Stimulated activated naive CD8-positive, alpha-beta T cell treated with anti-CD3 and anti-CD28 coated beads, Interleukin-15, Interleukin-2, amounts not matched to agents 100 ng/mL and 50 ng/mL, for 24 hours (primary cell): ENCODE measurements around the gene ABHD6.

Experiments
- H3K27ac Mint-ChIP-seq: one replicate; pipeline ENCODE4 v1.8.0; 2021; ENCODE audit warnings: mild to moderate bottlenecking, mixed read lengths
- H3K27me3 Mint-ChIP-seq: one replicate; pipeline ENCODE4 v1.8.0; 2021; ENCODE audit warnings: mixed read lengths
- H3K36me3 Mint-ChIP-seq: one replicate; pipeline ENCODE4 v1.8.0; 2021; ENCODE audit warnings: low read depth, mixed read lengths
- H3K4me1 Mint-ChIP-seq: one replicate; pipeline ENCODE4 v1.8.0; 2021; ENCODE audit warnings: low read depth, mixed read lengths
- H3K4me3 Mint-ChIP-seq: one replicate; pipeline ENCODE4 v1.8.0; 2021; ENCODE audit warnings: mild to moderate bottlenecking, mixed read lengths
- H3K9me3 Mint-ChIP-seq: one replicate; pipeline ENCODE4 v1.8.0; 2021; ENCODE audit warnings: mixed read lengths

Gene ABHD6

DNA sequence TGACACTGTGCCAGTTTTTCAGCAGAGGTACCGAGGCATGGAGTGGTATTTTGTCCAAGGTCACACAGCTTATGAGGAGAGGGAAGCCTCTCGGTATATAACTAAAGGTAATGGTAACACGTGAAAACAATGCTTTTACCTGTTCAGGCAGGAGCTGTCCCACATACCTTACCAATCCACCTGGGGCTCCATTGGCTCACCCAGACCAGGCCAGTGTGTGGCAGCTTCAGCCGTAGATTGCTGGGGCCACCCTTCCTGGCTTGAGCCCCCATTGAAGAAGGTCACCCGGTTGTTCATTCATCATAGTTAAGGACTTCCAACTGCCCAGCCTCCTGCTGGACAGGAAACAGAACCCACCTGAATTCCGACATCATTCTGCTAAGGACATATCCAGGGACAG lies 59.3 kb downstream of the ABHD6 start:
- H3K9me3 Mint-ChIP-seq = no peaks in the 10 kb centered on the region
- H3K4me1 Mint-ChIP-seq = no peaks in the 10 kb centered on the region
- no peak overlapping the region for H3K27ac Mint-ChIP-seq
- H3K4me3 Mint-ChIP-seq = no peak overlapping the region
- peaks cover 18% of the 10 kb centered on the region for H3K27me3 Mint-ChIP-seq
- no peaks in the 10 kb centered on the region for H3K36me3 Mint-ChIP-seq

GRCh38 chr3:58298190-58298589 lies 60.6 kb downstream of the ABHD6 start:
- H3K36me3 Mint-ChIP-seq = no peaks in the 10 kb centered on the region
- no peak overlapping the region for H3K27ac Mint-ChIP-seq
- no peak overlapping the region for H3K4me3 Mint-ChIP-seq
- H3K27me3 Mint-ChIP-seq = peaks cover 18% of the 10 kb centered on the region
- no peaks in the 10 kb centered on the region for H3K9me3 Mint-ChIP-seq
- H3K4me1 Mint-ChIP-seq = no peaks in the 10 kb centered on the region

DNA sequence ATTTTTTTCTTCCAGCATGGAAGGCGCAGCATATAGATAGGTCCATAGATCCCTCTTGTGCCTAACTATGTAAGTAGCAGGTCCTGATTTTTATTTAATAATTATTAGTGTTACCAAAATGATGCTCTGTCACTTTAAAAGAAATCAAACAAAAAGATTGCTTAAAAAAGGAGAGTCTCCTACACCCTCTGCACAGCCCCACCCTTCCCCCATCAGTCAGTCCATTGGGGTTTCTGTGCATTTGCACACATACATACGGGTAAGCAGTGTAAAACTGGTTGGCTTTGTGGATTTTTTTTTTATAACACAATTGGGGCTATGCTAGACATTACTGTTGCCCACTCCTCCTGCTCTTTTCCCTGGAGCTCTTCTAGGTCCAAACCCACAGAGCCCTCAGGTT lies 61.5 kb downstream of the ABHD6 start:
- Mint-ChIP-seq H3K4me3 (no peak overlapping the region), H3K27me3 (peaks cover 18% of the 10 kb centered on the region), H3K9me3 (no peaks in the 10 kb centered on the region), H3K27ac (no peak overlapping the region), H3K4me1 (no peaks in the 10 kb centered on the region), H3K36me3 (no peaks in the 10 kb centered on the region)

DNA sequence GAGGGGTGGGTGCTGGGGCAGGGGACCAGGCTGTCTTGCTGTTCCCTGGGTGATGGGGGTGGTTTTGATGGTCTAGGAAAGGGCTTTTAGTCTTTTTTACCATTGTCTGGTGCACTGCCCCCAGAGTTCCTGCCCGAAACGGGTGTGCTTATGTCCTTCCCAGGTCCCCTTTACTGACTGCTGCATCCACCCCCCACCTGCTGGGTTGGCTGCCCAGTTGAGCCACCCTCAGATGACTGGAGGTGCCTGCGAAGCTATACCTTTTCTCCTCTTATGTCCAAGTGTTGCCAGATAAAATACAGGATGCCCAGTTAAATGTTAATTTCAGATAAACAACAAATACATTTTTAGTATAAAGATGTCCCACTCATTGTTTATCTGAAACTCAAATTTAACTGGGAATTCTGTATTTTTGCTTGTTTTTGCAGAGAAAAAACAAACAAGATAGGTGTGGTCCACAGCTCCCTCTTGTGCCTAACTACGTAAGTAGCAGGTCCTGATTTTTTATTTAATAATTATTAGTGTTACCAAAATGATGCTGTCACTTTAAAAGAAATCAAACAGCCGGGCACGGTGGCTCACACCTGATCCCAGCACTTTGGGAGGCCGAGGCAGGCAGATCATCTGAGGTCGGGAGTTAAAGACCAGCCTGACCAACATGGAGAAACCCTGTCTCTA lies 62.4 kb downstream of the ABHD6 start:
- Mint-ChIP-seq H3K27ac (no peak overlapping the region), H3K4me1 (no peaks in the 10 kb centered on the region), H3K36me3 (no peaks in the 10 kb centered on the region), H3K27me3 (peaks cover 18% of the 10 kb centered on the region), H3K4me3 (no peak overlapping the region), H3K9me3 (no peaks in the 10 kb centered on the region)

- H3K36me3 Mint-ChIP-seq = peaks cover 30% of the 10 kb centered on the region
- no peaks in the 10 kb centered on the region for H3K9me3 Mint-ChIP-seq
- peaks cover 32% of the 10 kb centered on the region for H3K4me1 Mint-ChIP-seq
- H3K27me3 Mint-ChIP-seq = peaks cover 5% of the 10 kb centered on the region
- peak within 1 kb of the TSS; percentile 96 for H3K4me3 Mint-ChIP-seq
- H3K27ac Mint-ChIP-seq = peak within 1 kb of the TSS; percentile 99
Measured at GRCh38 chr3:58305882-58306711, 68.5 kb downstream of the ABHD6 start, which contains the start of the genes HTD2 and RPP14. Gene HTD2, plus strand, starts transcription at chr3:58306520. Its CDS starts 11,094 bp downstream, at chr3:58317614. Gene RPP14, plus strand, starts transcription at chr3:58306245. Its CDS starts 4,085 bp downstream, at chr3:58310330.

DNA sequence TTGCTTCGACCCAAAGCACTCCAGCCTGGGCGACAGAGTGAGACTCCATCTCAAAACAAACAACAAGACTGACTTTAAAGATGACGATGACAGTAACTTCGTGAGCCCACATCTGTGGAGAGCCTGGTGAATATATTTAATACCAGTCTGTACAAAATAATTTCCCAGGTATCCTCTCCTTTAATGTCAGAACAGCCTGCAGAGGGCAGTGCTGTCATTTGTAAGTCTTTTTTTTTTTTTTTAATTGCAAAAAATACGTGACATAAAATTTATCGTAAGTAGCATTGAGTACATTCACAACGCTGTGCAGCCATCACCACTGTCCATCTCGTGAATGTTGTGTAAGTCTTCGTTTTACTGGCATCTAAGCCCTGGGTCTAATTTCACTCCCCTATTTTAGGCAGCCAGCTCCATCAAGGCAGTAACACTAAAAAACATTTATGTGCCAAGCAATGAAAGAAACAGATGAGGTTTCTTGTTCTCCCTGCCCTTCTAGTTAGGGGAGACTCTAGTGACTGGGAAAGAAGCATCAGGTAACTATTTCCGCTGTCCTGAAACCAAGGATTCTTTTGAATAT lies 70.1 kb downstream of the ABHD6 start:
- Mint-ChIP-seq H3K9me3 (no peaks in the 10 kb centered on the region), H3K4me3 (peak overlapping the region; percentile 96), H3K4me1 (peaks cover 34% of the 10 kb centered on the region), H3K36me3 (peaks cover 43% of the 10 kb centered on the region), H3K27ac (peak overlapping the region; percentile 99), H3K27me3 (no peaks in the 10 kb centered on the region)

- H3K9me3 Mint-ChIP-seq = no peaks in the 10 kb centered on the region
- peaks cover 51% of the 10 kb centered on the region for H3K36me3 Mint-ChIP-seq
- H3K27ac Mint-ChIP-seq = peak overlapping the region; percentile 45
- H3K27me3 Mint-ChIP-seq = no peaks in the 10 kb centered on the region
- peak overlapping the region; percentile 17 for H3K4me3 Mint-ChIP-seq
- H3K4me1 Mint-ChIP-seq = peaks cover 36% of the 10 kb centered on the region
Measured at GRCh38 chr3:58308728-58309127, 71.1 kb downstream of the ABHD6 start.

- Mint-ChIP-seq H3K36me3 (peaks cover 59% of the 10 kb centered on the region), H3K9me3 (no peaks in the 10 kb centered on the region), H3K27me3 (no peaks in the 10 kb centered on the region), H3K4me3 (no peak overlapping the region), H3K27ac (no peak overlapping the region), H3K4me1 (peaks cover 6% of the 10 kb centered on the region)
Measured at GRCh38 chr3:58317811-58318210, 80.2 kb downstream of the ABHD6 start.

- no peaks in the 10 kb centered on the region for H3K27me3 Mint-ChIP-seq
- H3K4me3 Mint-ChIP-seq = no peak overlapping the region
Measured at GRCh38 chr3:58321791-58322190, 84.2 kb downstream of the ABHD6 start.

DNA sequence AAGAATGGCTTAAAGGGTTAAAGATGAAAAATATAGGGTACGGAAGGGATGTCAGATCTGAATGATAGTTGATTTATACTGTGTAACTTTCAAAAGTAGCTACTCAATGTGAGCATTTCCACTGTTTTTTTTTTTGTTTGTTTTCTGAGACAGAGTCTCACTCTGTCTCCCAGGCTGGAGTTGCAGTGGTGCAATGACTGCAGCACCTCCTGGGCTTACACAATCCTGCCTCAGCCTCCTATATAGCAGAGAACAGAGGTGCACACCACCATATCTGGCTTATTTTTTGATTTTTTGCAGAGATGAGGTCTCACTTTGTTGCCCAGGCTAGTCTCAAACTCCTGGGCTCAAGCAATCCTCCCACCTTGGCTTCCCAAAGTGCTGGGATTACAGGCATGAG lies 85.2 kb downstream of the ABHD6 start:
- Mint-ChIP-seq H3K9me3 (no peaks in the 10 kb centered on the region), H3K27me3 (no peaks in the 10 kb centered on the region), H3K36me3 (peaks cover 25% of the 10 kb centered on the region), H3K27ac (peak overlapping the region; percentile 95), H3K4me1 (peaks cover 39% of the 10 kb centered on the region), H3K4me3 (no peak overlapping the region)

More at GRCh38 chr3:58321791-58322190, 84.2 kb downstream of the ABHD6 start:
- Mint-ChIP-seq H3K27ac (no peak overlapping the region), H3K4me1 (peaks cover 39% of the 10 kb centered on the region), H3K36me3 (peaks cover 34% of the 10 kb centered on the region), H3K9me3 (no peaks in the 10 kb centered on the region)

- peak overlapping the region; percentile 95 for H3K27ac Mint-ChIP-seq
- H3K27me3 Mint-ChIP-seq = no peaks in the 10 kb centered on the region
- H3K9me3 Mint-ChIP-seq = no peaks in the 10 kb centered on the region
- peaks cover 39% of the 10 kb centered on the region for H3K4me1 Mint-ChIP-seq
- peaks cover 17% of the 10 kb centered on the region for H3K36me3 Mint-ChIP-seq
- H3K4me3 Mint-ChIP-seq = peak overlapping the region; percentile 65
Measured at GRCh38 chr3:58323529-58324390, 86.2 kb downstream of the ABHD6 start.

DNA sequence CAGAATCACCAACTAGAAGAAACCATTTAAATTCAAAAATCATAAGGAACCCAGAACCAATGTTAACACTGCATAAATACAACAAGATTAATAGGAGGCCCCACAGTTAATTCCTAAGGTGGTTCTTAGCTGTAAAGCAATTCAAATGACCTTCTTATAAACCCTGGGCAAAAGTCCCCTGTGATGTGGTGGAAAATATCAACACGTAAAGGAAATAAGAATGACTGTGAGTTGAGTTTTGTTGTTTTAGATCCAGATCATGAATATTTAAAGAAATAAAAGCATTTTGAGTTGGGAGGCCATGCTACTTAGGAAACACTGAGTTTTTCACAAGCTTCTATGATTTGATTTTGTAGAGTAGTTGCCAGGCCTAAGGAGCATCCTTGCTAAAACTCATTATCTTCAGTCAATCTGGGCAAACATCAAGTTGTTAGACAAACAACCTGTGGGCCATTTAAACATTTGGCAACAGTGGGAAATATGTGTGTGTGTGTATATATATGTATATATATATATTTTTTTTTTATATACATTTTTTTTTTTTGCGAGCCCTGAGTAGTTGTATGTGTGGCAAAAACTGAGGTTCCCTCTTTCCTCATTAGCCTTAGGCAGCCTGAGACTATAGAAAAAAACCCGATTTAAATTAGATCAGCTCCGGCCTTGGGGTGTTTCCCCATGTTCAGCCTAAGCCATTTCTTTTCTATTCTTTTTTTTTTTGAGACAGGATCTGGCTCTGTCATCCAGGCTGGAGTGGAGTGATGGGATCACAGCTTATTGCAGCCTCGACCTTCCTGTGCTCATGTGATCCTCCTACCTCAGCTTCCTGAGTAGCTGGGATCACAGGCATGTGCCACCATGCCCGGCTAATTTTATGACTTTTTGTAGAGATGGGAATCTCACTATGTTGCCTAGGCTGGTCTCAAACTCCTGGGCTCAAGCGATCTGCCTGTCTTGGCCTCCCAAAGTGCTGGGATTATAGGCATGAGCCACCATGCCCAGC lies 87.1 kb downstream of the ABHD6 start:
- H3K4me3 Mint-ChIP-seq = peak overlapping the region; percentile 65
- H3K27me3 Mint-ChIP-seq = no peaks in the 10 kb centered on the region
- peaks cover 10% of the 10 kb centered on the region for H3K36me3 Mint-ChIP-seq
- H3K9me3 Mint-ChIP-seq = no peaks in the 10 kb centered on the region
- peak overlapping the region; percentile 95 for H3K27ac Mint-ChIP-seq
- peaks cover 39% of the 10 kb centered on the region for H3K4me1 Mint-ChIP-seq

DNA sequence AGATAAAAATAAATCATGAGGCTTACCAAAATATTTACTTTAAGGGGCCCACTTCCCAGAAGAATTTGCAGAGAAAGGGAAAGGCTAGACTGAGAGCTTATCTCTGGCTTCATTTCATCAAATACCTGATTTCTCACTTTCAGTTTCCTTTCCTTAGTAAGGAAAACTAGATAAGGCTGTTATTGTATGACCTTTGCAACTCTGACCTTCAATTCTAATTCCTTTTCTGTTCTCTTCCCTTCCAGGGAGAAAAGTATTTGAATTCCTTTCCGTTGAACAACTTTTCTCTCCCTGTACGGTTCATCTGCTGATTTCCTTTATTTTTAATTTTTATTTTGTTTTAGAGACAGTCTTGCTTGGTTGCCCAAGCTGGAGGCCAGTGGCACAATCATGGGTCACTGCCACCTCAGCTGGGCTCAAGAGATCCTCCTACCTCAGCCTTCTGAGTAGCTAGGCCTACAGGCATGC lies 88.0 kb downstream of the ABHD6 start:
- Mint-ChIP-seq H3K9me3 (no peaks in the 10 kb centered on the region), H3K36me3 (peaks cover 6% of the 10 kb centered on the region), H3K27ac (peak overlapping the region; percentile 95), H3K4me3 (no peak overlapping the region), H3K4me1 (peaks cover 39% of the 10 kb centered on the region), H3K27me3 (no peaks in the 10 kb centered on the region)
